Endometrial microvascular endothelial cells (primary cell): ENCODE measurements around the gene NAP1L4. TPM values are rescaled to one million over a fixed set of nuclear protein-coding genes. Genes with fewer than 3 reads are reported as not detected.

ENCODE experiments used
- in situ Hi-C: cut with HindIII; loops from 2 replicates; pipeline ENCODE4 v1.10.0; 2017; ENCODE audit warnings: low sequenced_read_pairs, low pct_unique_long_range_greater_than_20kb; ENCODE audit errors: inconsistent ontology term
- total RNA-seq: library from RNA; depleted of rRNA; stranded (reverse); fragments of >200 nt; gene quantifications from one replicate; pipeline ENCODE4 v1.2.3, GENCODE V29; 2015; ENCODE audit errors: inconsistent ontology term

NAP1L4 gene
- total RNA-seq, 1 donor from 2014 or later = 145 TPM

- in situ Hi-C loops = no loop called here
Observed at GRCh38 chr11:3014057-3014938, 22.2 kb upstream of the NAP1L4 start.

DNA sequence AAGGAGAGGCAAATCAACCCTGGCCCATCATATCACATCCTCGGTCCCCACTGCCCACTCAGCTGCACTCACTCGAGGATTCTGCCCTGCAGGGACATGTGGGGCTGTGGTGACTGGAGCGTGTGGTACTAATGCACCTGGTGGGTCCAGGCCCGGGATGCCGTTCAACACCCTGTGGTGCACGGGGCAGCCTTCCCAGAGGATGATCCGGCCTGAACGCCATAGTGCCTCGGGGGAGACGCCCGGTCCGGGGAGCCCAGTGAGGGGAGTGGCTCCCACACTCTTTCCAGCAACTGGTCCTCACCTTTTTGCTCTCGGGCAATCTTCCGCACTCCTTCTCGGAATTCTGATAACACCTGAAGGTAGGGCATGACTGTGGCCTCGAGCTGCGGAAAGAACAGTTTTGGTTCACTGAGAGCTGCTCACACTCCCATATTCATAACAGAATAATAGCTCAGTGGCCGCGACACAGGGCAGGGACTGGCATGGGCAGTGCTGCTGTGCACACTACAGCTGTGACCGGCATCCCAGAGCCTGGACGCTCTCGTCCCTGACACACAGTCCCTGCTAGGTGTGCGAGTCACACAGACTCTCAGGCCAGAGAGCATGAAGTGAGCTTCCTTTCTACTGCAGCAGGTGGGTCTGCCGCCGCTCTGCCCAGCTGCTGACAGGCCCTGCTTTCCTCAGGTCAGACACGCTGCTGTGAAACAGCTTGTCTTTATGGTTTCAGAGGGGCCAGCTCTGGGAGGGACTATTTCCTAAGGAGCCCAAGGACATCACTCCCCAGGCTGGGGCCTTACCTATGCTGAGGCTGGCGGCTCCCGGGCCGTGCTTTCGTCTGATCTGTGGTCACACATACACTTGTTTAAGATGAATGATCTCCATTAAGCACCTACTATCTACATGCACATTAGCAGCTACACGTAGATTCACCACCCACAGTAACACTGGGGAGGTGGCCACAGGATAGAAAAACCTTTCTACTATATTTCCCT is 20.1 kb upstream of the NAP1L4 start:
- in situ Hi-C loops = no loop called here

DNA sequence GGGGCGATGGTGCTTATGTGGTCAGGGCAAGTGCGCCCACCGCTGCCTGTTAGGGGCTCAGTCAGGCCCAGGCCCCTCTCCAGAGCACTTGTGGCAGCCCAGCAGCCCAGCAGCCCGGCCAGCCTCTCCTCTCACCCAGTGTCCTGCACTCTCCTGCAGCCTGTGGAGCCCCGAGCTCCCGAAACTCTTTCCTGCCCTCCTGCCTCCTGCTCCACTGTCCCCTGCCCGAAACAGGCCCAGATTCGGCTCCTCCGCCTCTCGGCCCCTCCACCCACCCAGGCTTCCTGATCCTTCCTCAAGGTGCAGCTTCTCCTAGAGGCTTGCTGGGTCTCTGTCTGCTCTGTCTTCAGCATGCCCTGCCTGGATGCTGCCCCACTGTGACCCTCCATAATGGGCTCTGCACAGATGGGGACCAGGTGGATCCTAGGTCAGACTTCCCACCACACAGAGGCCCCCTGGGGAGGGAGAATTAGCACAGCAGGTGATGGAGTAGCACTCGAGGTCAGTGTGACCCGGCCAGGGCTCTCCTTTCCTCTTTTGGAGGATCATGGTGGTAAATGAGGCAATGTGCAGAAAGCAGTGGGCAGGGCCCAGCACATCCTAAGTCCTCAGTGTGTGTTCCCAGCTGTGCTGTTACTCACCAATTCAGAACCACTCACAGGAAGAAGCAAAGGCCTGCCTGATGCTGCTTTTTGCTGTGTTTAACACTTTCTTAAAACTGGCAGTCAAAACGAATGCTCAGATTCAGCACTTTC is 18.6 kb upstream of the NAP1L4 start:
- in situ Hi-C loops = no loop called here

DNA sequence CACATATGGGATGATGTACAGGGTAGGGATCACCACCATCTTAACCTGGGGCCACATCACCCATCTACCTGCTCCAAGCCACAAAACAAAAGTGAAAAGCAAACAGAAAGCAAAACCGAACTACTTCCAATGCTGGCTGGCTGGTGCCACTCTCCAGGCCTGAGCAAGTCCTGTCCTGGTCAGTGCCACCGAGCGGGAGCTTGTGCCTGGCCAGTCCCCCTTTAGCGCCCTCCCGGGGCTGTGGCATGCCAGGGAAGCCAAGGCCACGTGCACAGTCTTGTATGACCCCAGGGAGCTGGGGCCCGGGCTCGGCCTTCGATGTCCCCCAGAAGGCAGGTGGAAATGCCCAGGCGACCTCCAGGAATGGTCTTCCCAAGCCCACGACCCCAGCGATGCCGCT is 17.9 kb upstream of the NAP1L4 start:
- in situ Hi-C loops = no loop called here

DNA sequence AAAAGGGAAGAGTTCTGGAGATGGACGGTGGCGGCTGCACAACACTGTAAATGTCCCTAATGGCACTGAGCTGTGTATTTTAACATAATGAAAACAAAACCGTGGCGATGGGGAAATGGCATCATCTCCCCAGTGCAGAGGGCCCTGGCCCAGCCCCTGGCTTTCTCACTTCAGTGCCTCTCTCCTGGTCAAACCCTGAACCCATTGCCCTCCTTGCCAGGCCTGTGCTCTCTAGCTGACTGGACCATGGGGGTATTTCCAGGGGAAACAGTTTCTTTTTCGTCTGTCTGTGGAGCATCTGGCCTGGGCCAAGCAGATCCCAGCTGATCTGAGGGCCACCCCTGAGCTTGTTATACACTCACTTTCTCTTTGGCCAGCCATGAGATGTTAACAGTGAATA is 17.4 kb upstream of the NAP1L4 start:
- in situ Hi-C loops = no loop called here

- in situ Hi-C loops = no loop called here
Observed at GRCh38 chr11:3008746-3009336, 16.7 kb upstream of the NAP1L4 start.

GRCh38 chr11:3007404-3008010 is 15.4 kb upstream of the NAP1L4 start:
- in situ Hi-C loops = no loop called here

- in situ Hi-C loops = no loop called here
Observed at GRCh38 chr11:3006505-3007260, 14.6 kb upstream of the NAP1L4 start.

DNA sequence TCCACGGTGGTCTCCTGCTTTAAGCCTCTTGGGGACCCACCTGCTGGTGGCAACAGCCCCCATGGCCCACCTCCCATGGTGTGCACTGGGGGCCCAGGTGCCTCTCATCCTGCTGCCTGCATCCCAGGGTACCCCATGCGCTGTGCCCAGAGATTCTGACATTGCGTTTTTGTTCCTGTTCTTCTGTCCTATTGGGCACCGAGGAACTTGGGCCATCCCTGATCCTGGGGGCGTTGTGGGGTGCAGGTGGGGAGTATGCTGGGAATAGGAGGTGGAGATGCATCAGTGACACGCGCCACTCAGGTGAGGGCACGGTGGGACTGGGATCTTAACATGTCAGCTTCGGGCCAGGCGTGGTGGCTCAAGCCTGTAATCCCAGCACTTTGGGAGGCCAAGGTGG is 12.4 kb upstream of the NAP1L4 start:
- in situ Hi-C loops = no loop called here

DNA sequence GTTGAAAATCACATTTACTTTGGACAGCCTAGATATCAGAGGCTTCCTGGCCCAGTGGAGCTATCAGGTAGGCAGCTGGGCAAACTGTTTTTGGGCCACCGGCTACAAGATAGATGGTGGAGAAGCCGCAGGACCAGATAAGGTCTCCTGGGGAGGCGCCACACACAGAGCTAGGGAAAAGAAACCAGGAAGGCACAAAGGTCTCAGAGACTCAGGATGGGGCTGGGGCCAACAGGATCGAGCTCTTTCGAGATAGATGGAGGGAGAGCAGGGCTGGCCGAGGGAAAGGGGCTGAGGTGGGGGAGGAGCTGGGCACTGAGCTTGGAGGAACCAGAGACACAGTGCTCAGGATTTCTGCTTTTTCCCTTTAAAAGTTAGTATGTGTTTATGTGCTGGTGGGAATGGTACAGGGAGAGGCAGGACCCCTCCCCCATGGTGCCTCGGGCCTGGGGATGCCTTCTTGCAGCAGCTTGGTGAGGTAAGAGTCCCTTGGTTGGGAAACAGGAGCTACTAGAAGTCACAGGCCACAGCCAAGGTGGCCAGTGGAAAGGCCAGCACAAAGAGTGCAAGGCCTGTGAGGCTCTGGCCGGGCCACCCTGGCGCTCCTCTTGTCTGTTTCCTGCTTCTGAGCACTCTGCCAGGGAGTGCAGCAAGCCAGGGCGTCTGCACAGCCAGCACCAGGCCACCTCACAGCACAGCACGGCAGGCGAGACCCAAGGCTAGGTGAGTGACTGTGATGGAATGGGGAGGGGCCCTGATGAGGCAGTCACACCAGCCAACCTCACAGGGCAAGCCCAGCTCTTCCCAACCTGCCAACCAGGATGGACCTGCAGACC is 11.5 kb upstream of the NAP1L4 start:
- in situ Hi-C loops = no loop called here

- in situ Hi-C loops = no loop called here
Observed at GRCh38 chr11:3002871-3003270, 10.7 kb upstream of the NAP1L4 start.

- in situ Hi-C loops = no loop called here
Observed at GRCh38 chr11:3002351-3002861, 10.3 kb upstream of the NAP1L4 start.

GRCh38 chr11:3001496-3001895 is 9.4 kb upstream of the NAP1L4 start:
- in situ Hi-C loops = no loop called here

- in situ Hi-C loops = no loop called here
Observed at GRCh38 chr11:3000032-3000961, 8.2 kb upstream of the NAP1L4 start.

- in situ Hi-C loops = no loop called here
Observed at GRCh38 chr11:2999464-2999998, 7.4 kb upstream of the NAP1L4 start.
